HCT116 (cell line): Measurements from ENCODE around the gene MAP7. TPM values are rescaled to one million over a fixed set of nuclear protein-coding genes. Genes with fewer than 3 reads are reported as not detected.
A peak's percentile ranks its signal among the peaks of the same experiment; 100 is the strongest.

Experiments used
- ATAC-seq: fragments of 200-7000 bp; cut with Tn5 transposase; 2 replicates; pipeline ENCODE4 v1.9.1; 2020; ENCODE audit warnings: mild to moderate bottlenecking, moderate library complexity
- BruUV-seq: library from RNA; stranded (reverse); fragments of 400-500 nt; replicated peaks from 2 replicates; lab custom pipeline; 2021; lab: Mats Ljungman, UMichigan
- CTCF ChIA-PET: fragments of 300-600 bp; sonication (Branson Sonifier 250); formaldehyde crosslinking; loops from one replicate; lab custom pipeline; 2021; ENCODE audit warnings: antibody characterized with exemption; lab: Charles Lee
- POLR2A ChIA-PET: fragments of 300-600, 350-600 bp; sonication (Branson Sonifier 250); formaldehyde crosslinking; loops from one replicate; lab custom pipeline; 2021; ENCODE audit warnings: antibody characterized with exemption; lab: Charles Lee
- RAD21 ChIA-PET, 2 experiments: fragments of 300-600 bp; sonication (Branson Sonifier 250); formaldehyde crosslinking; loops; one replicate each; lab custom pipeline; 2023; ENCODE audit warnings: low total read pairs in 2 of 2; ENCODE audit not compliant: uncharacterized antibody in 2 of 2, unreplicated experiment in 2 of 2, low non-redundant PET in 1 of 2; lab: Charles Lee
- DNase-seq: peaks from one replicate; pipeline ENCODE4 v3.0.0-alpha.2; 2010; ENCODE audit warnings: low read depth, low spot score
- H2AFZ ChIP-seq: fragments of 200-600 bp; shearing (Covaris generic), sonication (generic); 2 replicates; pipeline ENCODE4 v1.6.1; 2017; ENCODE audit warnings: low read depth, mixed run types, mixed read lengths, antibody characterized with exemption, low read length; ENCODE audit not compliant: poor library complexity, severe bottlenecking
- H3K27ac ChIP-seq: 2 replicates; pipeline ENCODE4 v1.5.1; 2012; ENCODE audit warnings: low read depth, low read length
- H3K27me3 ChIP-seq: fragments of 200-600 bp; sonication (generic); 2 replicates; pipeline ENCODE4 v1.6.1; 2016; ENCODE audit warnings: mixed run types, low read length, mixed read lengths; ENCODE audit not compliant: insufficient read depth
- H3K36me3 ChIP-seq, 2 experiments: fragments of 200-500 bp in 1 of 2; fragments of 200-600 bp in 1 of 2; sonication (Bioruptor generic) in 1 of 2; sonication (generic) in 1 of 2; 2 replicates each; pipeline versions ENCODE4 v1.5.1 to v1.6.1; 2014 to 2016; ENCODE audit warnings: low read length in 2 of 2, inconsistent platforms in 1 of 2, mixed read lengths in 1 of 2, mixed run types in 1 of 2; ENCODE audit not compliant: insufficient read depth in 2 of 2, control insufficient read depth in 1 of 2
- H3K4me1 ChIP-seq, 2 experiments: fragments of 200-600 bp in 1 of 2; sonication (generic) in 1 of 2; 2 replicates each; pipeline versions ENCODE4 v1.5.1 to v1.6.1; 2012 to 2017; ENCODE audit warnings: low read length in 2 of 2, inconsistent platforms in 1 of 2, mild to moderate bottlenecking in 1 of 2, mixed read lengths in 1 of 2, mixed run types in 1 of 2, moderate library complexity in 1 of 2; ENCODE audit not compliant: insufficient read depth in 2 of 2, control insufficient read depth in 1 of 2
- H3K4me2 ChIP-seq: fragments of 200-600 bp; sonication (generic); 2 replicates; pipeline ENCODE4 v1.6.1; 2017; ENCODE audit warnings: mixed run types, low read length, mixed read lengths
- H3K4me3 ChIP-seq, 2 experiments: fragments of 200-600 bp in 1 of 2; sonication (generic) in 1 of 2; replicated peaks in 1 of 2; 2 replicates each; pipeline ENCODE4 v1.5.1; 2011 to 2016; ENCODE audit warnings: low read length in 2 of 2, control low read depth in 1 of 2, low read depth in 1 of 2, mild to moderate bottlenecking in 1 of 2, mixed read lengths in 1 of 2, mixed run types in 1 of 2
- H3K79me2 ChIP-seq: fragments of 200-600 bp; sonication (generic); 2 replicates; pipeline ENCODE4 v1.6.1; 2017; ENCODE audit warnings: mild to moderate bottlenecking, mixed run types, low read length, moderate library complexity, mixed read lengths; ENCODE audit not compliant: insufficient read depth
- H3K9ac ChIP-seq: fragments of 200-600 bp; sonication (generic); 2 replicates; pipeline ENCODE4 v1.6.1; 2016; ENCODE audit warnings: low read length, mixed read lengths
- H3K9me2 ChIP-seq: fragments of 200-600 bp; sonication (generic), shearing (Covaris generic); 2 replicates; pipeline ENCODE4 v1.6.1; 2017; ENCODE audit warnings: mixed run types, mild to moderate bottlenecking, moderate library complexity; ENCODE audit not compliant: insufficient read depth
- H3K9me3 ChIP-seq, 2 experiments: fragments of 200-500 bp in 1 of 2; fragments of 200-600 bp in 1 of 2; sonication (Bioruptor generic) in 1 of 2; sonication (generic) in 1 of 2; 2 replicates each; pipeline ENCODE4 v1.6.1; 2014 to 2017; ENCODE audit warnings: low read length in 2 of 2, mixed read lengths in 2 of 2, inconsistent platforms in 1 of 2, low read depth in 1 of 2, mild to moderate bottlenecking in 1 of 2, mixed run types in 1 of 2, moderate library complexity in 1 of 2; ENCODE audit not compliant: control insufficient read depth in 1 of 2, insufficient read depth in 1 of 2
- H4K20me1 ChIP-seq: fragments of 200-600 bp; sonication (generic), shearing (Covaris generic); 2 replicates; pipeline ENCODE4 v1.6.1; 2017; ENCODE audit warnings: mixed run types, mild to moderate bottlenecking, moderate library complexity; ENCODE audit not compliant: insufficient read depth
- ATF3 ChIP-seq: IDR thresholded peaks from 2 replicates; pipeline ENCODE4 v1.6.1; 2012
- CBX3 ChIP-seq: IDR thresholded peaks from 2 replicates; pipeline ENCODE4 v1.6.1; 2012; ENCODE audit warnings: low read depth
- CEBPB ChIP-seq: IDR thresholded peaks from 2 replicates; pipeline ENCODE4 v1.6.1; 2012; ENCODE audit warnings: low read depth
- EGR1 ChIP-seq: IDR thresholded peaks from 2 replicates; pipeline ENCODE4 v1.6.1; 2012; ENCODE audit warnings: low read depth
- ELF1 ChIP-seq: IDR thresholded peaks from 2 replicates; pipeline ENCODE4 v1.6.1; 2012; ENCODE audit warnings: low read depth, borderline replicate concordance
- EZH2 ChIP-seq: fragments of 200-600 bp; sonication (generic); IDR thresholded peaks from 2 replicates; pipeline ENCODE4 v1.6.1; 2017; ENCODE audit warnings: antibody characterized with exemption, mixed run types
- FOSL1 ChIP-seq: IDR thresholded peaks from 2 replicates; pipeline ENCODE4 v1.6.1; 2012; ENCODE audit warnings: low read depth
- JUND ChIP-seq: IDR thresholded peaks from 2 replicates; pipeline ENCODE4 v1.6.1; 2012
- POLR2A ChIP-seq: IDR thresholded peaks from 2 replicates; pipeline ENCODE4 v1.7.0; 2011; ENCODE audit warnings: borderline replicate concordance; ENCODE audit not compliant: insufficient read depth, insufficient read length; ENCODE audit errors: extremely low read depth
- POLR2AphosphoS5 ChIP-seq: IDR thresholded peaks from 2 replicates; pipeline ENCODE4 v1.6.1; 2011; ENCODE audit warnings: mild to moderate bottlenecking, low read depth, low read length, moderate library complexity
- RAD21 ChIP-seq: IDR thresholded peaks from 2 replicates; pipeline ENCODE4 v1.6.1; 2012; ENCODE audit warnings: low read depth, mild to moderate bottlenecking
- REST ChIP-seq: IDR thresholded peaks from 2 replicates; pipeline ENCODE4 v1.6.1; 2012; ENCODE audit warnings: low read depth
- SIN3A ChIP-seq: IDR thresholded peaks from 2 replicates; pipeline ENCODE4 v1.6.1; 2012; ENCODE audit warnings: low read depth
- SP1 ChIP-seq: IDR thresholded peaks from 2 replicates; pipeline ENCODE4 v1.6.1; 2012; ENCODE audit warnings: low read depth
- SRF ChIP-seq: IDR thresholded peaks from 2 replicates; pipeline ENCODE4 v1.6.1; 2012; ENCODE audit warnings: low read depth
- TCF7L2 ChIP-seq: IDR thresholded peaks from 2 replicates; pipeline ENCODE4 v1.7.0; 2011; ENCODE audit warnings: borderline replicate concordance, inconsistent platforms; ENCODE audit not compliant: insufficient read depth, insufficient read length; ENCODE audit errors: extremely low read depth
- ZBTB33 ChIP-seq: IDR thresholded peaks from 2 replicates; pipeline ENCODE4 v1.6.1; 2011; ENCODE audit warnings: mild to moderate bottlenecking, low read length, moderate library complexity; ENCODE audit not compliant: insufficient replicate concordance; ENCODE audit errors: extremely low read depth
- ZFX ChIP-seq: fragments of 450-650 bp; IDR thresholded peaks from 2 replicates; pipeline ENCODE4 v1.6.1; 2017
- ZNF274 ChIP-seq: fragments of 200-500 bp; sonication (Bioruptor generic); IDR thresholded peaks from 2 replicates; pipeline ENCODE4 v1.6.1; 2014; ENCODE audit warnings: mild to moderate bottlenecking, low read depth, low read length, inconsistent platforms
- intact Hi-C: fragments of 100-400 bp; cut with micrococcal nuclease; formaldehyde crosslinking; loops from 2 replicates; pipeline ENCODE4 v1.10.0; 2022
- total RNA-seq: library from RNA; stranded (reverse); gene quantifications from one replicate; pipeline ENCODE4 v1.2.1, GENCODE V29; 2021; ENCODE audit not compliant: unreplicated experiment

The MAP7 gene
- total RNA-seq, 1 experiment from 2014 or later: 35.5 TPM

DNA sequence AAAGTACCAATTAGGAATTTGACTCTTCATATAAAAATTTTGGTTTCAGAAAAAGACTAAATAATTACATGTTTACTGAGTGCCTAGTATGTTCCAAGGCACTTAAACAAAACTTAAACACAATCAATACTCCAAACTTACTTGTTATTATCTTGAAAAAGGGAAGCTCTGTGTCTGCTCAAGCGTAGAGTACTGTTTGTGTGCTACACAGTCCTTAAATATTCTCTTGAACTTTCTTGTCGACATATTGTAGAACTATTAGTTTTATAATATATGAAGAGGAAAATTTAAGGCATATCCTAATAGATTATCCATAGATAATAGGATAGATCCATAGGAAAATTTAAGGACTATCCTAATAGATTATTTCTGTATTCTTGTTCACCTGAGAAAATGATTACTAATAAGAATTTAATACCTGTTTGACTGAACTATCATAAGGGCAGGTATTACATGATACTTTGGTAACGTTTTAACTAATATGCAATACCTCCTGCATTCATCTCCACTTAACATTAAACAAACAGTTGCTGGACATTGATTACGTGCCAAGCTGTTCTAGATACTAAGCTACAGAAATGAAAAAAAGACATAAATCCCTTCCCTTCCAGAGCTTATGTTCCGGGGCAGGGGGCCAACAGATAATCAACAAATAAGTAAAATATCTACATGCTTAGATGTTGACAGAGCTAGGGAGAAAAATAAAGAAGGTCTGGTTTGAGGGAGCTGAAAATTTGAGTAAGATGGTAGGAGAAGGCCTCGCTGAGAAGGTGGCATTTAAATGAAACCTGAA is 145.4 kb downstream of the MAP7 start (continued):
- TF ChIP-seq REST: no peak
- TF ChIP-seq CBX3: no peak
- no peak for TF ChIP-seq RAD21
- TF ChIP-seq EZH2: no peak
- no peak for TF ChIP-seq ZFX
- TF ChIP-seq TCF7L2: no peak
- TF ChIP-seq SP1: no peak
- no peak for TF ChIP-seq ATF3

- ATAC-seq: no peak
- Histone ChIP-seq H3K36me3 (no peaks in the 10 kb centered on the region), H3K9me3 (no peaks in the 10 kb centered on the region), H3K79me2 (no peaks in the 10 kb centered on the region; the same call in 1 of the 2 replicates), H3K4me1 (peaks cover 10 to 39% of the 10 kb centered on the region in 2 experiments), H3K9ac (0 out of 2 replicates have a peak overlapping the region, but pooled peaks have one; percentile 2), H3K4me2 (peak overlapping the region; percentile 43), H3K27ac (no peak overlapping the region), H2AFZ (no peak overlapping the region), H3K9me2 (no peaks in the 10 kb centered on the region), H3K27me3 (no peaks in the 10 kb centered on the region), H4K20me1 (no peaks in the 10 kb centered on the region), H3K4me3 (no peak overlapping the region)
- POLR2A ChIA-PET: no interaction called here
- CTCF ChIA-PET: no interaction called here
- intact Hi-C loops: no loop called here
- BruUV-seq: no TSS peak
- no peak for DNase-seq
- RAD21 ChIA-PET: no interaction called here
- TF ChIP-seq FOSL1 (no peak), JUND (no peak), EZH2 (no peak), ATF3 (no peak), TCF7L2 (no peak), SRF (no peak), RAD21 (no peak), SIN3A (no peak), EGR1 (no peak), POLR2AphosphoS5 (no peak), ELF1 (no peak), ZBTB33 (no peak), SP1 (no peak), CEBPB (no peak), CBX3 (no peak), ZNF274 (no peak), POLR2A (no peak)
Measured at GRCh38 chr6:136404007-136404406, 146.2 kb downstream of the MAP7 start.
